Choroid plexus epithelial cell (primary cell): Measurements from ENCODE around the gene HS6ST3.

Experiments used
- DNase-seq: peaks from one replicate; pipeline ENCODE4 v3.0.0-alpha.2; 2010; ENCODE audit warnings: low read depth
- H3K4me3 ChIP-seq: 2 replicates; pipeline ENCODE4 v1.5.1; 2011; ENCODE audit warnings: low read depth, mild to moderate bottlenecking, control low read depth, low read length, moderate library complexity
- TF ChIP-seq, protein P1 (sequence below): conservative IDR thresholded peaks from 2 replicates; pipeline ENCODE4 v1.5.1; 2011; ENCODE audit warnings: low read depth, mild to moderate bottlenecking, control low read depth, inconsistent platforms, low read length, moderate library complexity

HS6ST3 gene

GRCh38 chr13:96527497-96527896 is 437.6 kb downstream of the HS6ST3 start:
- TF ChIP-seq, protein P1, sequence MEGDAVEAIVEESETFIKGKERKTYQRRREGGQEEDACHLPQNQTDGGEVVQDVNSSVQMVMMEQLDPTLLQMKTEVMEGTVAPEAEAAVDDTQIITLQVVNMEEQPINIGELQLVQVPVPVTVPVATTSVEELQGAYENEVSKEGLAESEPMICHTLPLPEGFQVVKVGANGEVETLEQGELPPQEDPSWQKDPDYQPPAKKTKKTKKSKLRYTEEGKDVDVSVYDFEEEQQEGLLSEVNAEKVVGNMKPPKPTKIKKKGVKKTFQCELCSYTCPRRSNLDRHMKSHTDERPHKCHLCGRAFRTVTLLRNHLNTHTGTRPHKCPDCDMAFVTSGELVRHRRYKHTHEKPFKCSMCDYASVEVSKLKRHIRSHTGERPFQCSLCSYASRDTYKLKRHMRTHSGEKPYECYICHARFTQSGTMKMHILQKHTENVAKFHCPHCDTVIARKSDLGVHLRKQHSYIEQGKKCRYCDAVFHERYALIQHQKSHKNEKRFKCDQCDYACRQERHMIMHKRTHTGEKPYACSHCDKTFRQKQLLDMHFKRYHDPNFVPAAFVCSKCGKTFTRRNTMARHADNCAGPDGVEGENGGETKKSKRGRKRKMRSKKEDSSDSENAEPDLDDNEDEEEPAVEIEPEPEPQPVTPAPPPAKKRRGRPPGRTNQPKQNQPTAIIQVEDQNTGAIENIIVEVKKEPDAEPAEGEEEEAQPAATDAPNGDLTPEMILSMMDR = no peak
- peak; percentile 1 for DNase-seq
- H3K4me3 ChIP-seq = no peak overlapping the region

- DNase-seq = no peak
- H3K4me3 ChIP-seq = no peak overlapping the region
- TF ChIP-seq, protein P1 = no peak
These were observed 442.9 kb downstream of the HS6ST3 start for GRCh38 chr13:96532804-96533203.

DNA sequence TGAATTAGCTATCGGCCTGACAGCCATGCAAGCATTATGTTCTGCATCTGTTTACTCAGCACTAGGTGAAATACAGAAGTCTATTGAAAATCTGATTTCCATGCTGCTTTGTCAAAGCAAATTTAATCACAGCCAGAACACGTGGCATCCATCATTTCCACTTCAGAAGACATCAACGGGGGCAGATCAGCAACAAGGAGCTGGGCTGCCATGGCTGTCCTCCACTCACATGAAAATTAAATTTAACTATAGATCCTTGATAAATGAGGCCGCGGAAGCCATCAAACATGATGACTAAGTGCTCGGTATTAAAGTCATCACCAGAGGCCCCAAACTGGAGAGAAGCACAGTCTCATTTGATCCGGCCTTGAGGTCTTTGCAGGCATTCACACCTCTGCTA is 443.5 kb downstream of the HS6ST3 start:
- no peak overlapping the region for H3K4me3 ChIP-seq
- DNase-seq = no peak
- TF ChIP-seq, protein P1 = no peak

GRCh38 chr13:96539791-96540190 is 449.9 kb downstream of the HS6ST3 start:
- TF ChIP-seq, protein P1 = no peak
- no peak overlapping the region for H3K4me3 ChIP-seq
- no peak for DNase-seq

GRCh38 chr13:96540670-96541069 is 450.8 kb downstream of the HS6ST3 start:
- H3K4me3 ChIP-seq = no peak overlapping the region
- TF ChIP-seq, protein P1 = no peak
- no peak for DNase-seq

DNA sequence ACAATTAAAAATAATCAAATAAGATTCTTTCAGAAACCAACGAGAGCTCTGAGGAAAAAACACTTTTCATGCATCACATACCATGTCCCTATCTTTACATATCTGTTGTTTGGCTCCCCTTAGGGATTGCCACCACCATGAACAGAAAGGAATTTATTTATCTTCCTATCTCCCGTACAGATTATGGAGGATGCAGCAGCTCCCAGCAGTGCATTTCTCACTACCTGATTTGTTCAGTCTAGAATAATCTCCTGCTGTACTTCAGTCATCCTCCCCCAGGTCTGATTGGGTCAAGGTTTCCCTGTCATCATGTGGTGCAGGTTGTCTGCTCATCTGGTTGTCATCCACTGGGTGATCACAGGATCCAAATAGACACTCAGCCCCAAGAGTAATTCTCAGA is 453.1 kb downstream of the HS6ST3 start:
- TF ChIP-seq, protein P1 = no peak
- no peak overlapping the region for H3K4me3 ChIP-seq
- DNase-seq = no peak

- no peak for DNase-seq
- TF ChIP-seq, protein P1 = no peak
These were observed 455.1 kb downstream of the HS6ST3 start for GRCh38 chr13:96544957-96545356.

More at GRCh38 chr13:96544957-96545356, 455.1 kb downstream of the HS6ST3 start:
- H3K4me3 ChIP-seq = no peak overlapping the region
